T1000 (cell line): ENCODE results near the gene SPRY2.
"Not testable (repeated sequence)": the region's sequence is repeated elsewhere in the genome, so short reads cannot be mapped to it uniquely, and the experiment has no call there.

Experiments
- DNase-seq: peaks from one replicate; lab custom pipeline; 2025; ENCODE audit warnings: mixed read lengths; lab: John Stamatoyannopoulos, UW

SPRY2 gene

DNA sequence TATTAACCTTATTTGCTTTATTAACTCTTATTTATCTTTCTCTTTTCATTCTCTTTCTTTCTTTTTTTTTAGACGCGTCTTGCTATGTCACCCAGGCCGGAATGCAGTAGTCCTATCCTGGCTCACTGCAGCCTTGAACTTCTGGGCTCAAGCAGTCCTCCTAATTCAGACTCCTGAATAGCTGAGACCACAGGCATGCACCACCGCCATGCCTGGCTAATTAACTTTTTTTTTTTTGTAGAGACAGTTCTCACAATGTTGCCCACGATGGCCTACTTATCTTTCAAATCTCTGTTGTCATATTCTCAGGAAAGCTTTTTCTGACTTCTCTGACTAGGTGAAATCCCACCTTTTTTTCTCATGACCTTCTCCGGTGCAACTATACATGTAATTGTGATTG lies 7.8 kb upstream of the SPRY2 start:
- no peak for DNase-seq

DNA sequence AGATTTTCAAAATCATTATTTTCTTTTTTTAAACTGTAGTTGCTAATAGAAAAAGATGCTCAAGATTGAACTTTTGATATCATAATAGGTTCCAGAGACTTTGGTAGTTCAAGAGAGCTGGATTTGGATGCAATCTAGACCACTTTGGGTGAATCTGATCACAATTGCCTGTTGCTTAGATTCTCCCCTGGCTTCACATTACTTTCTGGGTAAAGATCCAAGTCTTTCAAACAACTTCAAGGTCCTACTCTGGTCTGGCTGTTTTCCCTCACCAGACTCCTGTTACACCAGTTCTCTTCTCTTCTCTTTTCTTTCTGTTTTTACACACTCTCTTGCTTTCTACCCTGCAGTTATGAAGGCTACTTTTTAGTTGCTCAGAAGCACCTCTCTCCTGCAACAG lies 7.4 kb upstream of the SPRY2 start:
- DNase-seq = no peak

DNA sequence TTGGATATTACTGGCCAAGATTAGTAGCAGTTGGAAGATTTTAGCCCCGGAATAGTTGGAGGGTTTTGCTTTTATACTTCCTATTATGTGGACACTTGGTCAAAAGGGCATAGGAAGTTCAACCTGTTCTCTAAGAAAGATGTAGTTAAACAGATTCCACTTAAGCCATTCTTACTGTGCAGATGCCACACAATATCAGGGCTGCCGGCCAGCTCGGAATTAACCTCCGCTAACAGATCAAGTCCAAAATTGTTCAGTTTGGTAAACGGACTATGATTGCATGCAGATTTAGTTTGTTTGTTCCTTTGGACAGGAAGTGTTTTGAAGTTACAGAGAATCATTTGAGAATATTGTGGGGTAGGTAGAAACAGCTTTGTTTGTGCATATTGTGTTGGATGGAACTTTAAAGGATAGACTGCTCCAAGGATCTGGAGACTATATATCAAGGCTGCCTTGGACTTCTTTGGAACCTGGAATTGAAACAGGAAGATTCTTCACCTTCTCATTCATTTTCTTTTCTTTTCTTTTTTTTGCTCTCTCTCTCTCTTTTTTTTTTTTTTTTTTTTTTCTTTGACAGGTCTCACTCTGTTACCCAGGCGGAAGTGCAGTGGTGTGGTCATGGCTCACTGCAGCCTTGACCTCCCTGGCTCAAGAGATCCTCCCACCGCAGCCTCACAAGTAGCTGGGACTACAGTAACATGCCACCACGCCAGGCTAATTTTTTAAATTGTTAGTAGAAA lies 5.0 kb upstream of the SPRY2 start:
- no peak for DNase-seq

DNA sequence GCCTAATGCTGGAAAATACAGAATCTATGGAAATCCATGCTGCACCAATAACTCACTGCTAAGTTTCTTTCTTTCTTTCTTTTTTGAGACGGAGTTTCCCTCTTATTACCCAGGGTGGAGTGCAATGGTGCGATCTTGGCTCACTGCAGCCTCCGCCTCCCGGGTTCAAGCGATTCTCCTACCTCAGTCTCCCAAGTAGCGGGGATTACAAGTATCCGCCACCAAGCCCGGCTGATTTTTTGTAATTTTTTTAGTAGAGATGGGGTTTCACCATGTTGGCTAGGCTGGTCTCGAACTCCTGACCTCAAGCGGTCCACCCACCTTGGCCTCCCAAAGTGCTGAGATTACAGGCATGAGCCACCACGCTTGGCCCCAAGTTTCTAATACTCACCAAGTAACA lies 3.1 kb upstream of the SPRY2 start:
- DNase-seq = not testable (repeated sequence)

DNA sequence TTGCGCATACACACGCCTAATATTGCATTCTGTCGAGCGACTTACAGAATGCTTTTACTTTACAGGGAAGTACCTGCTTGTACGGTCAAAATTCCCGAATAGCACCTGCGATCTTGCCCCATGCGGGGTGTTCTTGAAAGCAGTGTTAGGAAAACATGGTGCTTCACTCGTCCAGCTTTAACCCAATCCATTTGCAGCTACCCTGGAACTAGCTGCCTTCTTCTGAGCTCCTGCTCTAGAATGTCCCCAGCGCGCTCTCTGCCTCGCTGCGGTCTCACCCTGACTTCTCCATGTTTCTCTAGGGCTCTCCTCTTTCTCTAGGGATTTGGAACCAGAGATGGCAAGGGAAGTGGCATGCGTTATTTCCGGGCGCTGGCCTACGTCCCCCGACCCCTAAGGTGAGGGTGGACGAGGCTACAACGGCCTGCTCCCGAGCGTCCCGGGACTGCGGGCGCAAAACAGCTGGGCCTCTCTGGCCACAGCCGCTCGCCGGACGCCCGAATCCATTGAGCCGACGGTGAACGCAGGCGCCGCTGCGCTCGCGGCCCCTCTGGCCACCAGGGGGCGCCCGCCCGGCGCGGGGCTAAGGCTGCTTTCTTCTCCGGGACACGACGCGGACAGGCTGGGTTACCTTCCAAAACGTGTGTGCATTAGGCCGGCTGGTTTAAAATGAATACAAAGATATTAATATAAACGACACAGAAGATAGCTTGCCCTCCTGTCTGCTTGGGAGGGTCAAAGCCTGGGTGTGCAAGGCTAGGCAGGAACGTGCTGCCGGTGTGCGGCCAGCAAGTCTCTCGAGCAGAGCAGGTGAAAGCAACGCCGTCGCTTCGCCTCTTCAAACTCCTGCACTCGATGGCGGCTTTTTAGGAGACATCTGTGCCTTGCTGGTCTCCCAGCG lies 1.8 kb upstream of the SPRY2 start:
- DNase-seq = peak; percentile 35

DNA sequence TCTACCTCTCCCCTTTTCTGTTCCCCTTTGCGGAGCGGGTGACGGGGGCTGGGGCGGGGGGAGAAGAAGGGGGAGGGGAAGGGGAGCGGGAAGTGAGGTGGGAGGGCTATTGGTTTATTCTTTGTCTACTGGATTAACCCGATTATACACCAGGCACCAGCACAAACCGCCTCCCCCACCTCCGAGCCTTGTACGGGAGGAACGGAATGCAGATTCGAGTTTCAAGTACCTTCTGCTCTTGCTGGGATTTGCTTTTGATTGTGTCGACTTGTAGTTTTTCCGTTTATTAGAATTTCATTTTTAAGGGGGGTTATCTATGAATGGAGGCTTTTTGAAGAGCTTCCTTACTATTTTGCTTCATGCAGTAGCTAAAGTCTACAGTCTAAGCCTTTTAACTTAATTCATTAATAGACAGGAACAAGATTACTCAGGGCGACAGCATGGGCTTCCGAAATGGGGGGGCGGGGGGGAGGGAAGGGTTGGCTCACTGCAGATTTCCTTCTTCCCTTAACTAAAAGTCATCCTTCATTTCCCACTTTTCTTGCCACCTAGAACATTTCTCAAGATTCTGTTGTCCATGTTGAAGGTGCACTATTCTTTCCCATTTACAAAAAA lies 937 bp upstream of the SPRY2 start:
- no peak for DNase-seq

DNA sequence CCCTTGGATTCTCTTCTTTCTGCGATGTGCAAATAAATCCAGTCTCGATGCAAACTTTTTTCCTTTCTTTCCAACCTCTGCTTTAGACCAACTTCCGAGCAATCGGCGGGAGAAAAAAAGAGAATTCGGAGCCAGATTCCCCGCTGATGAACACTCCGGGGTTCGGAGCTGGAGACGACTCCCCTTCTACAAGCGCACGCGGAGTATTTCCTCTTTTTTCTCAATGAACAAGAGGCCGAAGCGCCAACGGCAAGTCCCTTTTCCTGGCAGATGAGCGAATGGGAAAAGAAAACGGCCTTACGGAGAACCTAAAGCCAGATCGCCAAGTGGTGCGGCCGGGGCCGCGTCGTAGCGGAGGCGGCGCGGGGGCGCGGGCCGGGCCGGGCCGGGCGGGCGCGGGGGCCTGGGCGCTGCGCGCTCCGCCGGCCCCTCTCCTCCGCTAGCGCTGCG lies 250 bp downstream of the SPRY2 start:
- DNase-seq = no peak

DNA sequence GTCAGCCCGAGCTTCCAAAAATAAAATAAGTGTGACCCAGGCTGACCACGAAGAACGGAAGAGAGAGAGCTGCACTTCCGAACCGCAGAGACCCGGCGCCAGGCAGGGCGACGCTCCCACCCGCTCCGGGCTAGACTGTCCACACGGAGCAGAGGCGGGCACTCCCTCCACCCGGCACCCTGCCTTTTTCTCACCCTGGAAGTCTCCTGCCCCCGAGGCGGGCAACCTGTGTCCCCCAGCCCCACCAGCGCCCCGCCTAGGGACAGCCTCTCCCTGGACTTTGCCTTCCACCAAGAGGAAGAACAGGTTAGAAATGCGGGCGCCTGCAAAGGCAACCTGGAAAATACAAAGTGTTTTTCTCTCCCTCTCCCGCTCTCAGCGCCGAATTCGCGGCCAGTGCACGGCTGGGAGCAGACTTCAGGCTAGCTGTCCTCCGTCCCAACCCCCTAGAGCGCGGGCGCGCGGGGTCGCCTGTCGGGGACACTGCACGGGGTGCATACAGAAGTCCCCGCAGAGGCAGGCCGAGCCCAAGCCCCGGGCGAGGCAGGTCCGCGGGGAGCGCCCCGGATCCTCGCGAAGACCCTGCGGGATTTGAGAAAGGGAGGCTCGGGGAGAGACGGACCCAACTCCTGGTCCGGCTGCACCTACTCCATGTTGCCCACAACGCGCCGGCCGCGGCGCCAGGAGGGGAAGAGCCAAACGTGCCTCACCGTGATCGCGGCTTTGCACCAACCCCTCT lies 845 bp downstream of the SPRY2 start:
- no peak for DNase-seq

DNA sequence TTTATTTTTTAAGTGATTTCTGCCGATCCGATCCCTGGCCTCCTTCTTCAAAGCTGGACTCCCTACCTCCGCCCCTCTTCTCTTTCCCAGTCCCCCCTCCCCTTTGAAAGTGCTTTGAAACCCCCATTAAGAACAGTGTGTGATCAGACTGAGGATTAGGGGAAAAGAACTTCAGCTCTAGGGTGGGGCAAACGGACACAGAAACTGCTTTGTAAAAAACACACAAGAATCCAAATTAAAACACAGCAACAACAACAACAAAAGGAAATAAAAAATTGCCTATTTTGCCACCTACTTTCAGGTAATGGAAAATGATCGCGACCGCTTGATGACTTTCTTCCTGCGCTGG lies 1.4 kb downstream of the SPRY2 start:
- no peak for DNase-seq

DNA sequence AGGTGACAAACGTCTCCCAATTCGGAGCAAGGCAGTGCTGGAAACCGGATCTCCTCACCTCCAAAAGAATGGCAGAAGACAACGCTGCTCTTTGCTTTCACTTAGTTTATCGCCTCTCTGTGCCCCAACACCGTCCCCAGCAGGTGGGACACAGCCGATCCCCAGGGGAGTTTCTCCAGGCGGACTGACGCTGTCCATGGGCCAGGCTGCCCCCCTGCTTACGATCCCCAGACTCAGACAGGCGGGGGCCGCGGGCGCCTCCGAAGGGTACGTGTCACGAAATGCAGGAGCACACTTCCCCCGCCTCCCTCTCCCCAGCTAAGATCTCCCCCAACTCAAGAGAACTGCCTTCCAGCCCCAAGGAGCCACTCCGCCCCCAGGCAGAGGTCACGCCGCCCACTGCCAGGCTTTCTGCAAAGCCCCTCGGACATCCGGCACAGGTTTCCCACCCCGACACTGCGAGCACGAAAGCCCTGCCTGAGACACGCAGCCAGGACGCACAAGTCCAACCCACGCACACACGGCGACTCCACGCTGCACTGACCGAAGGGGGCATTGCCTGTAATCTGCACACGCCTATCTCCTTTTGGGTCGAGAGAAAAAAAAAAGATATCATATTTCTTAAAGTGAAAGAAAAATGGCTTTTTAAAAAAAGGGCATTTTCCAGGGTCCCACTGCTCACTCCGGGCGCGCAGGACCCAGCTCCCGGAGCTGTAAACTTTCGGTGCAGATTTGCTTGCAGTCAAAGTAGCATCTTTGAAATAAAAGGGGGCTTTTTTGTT lies 2.0 kb downstream of the SPRY2 start:
- DNase-seq = no peak

DNA sequence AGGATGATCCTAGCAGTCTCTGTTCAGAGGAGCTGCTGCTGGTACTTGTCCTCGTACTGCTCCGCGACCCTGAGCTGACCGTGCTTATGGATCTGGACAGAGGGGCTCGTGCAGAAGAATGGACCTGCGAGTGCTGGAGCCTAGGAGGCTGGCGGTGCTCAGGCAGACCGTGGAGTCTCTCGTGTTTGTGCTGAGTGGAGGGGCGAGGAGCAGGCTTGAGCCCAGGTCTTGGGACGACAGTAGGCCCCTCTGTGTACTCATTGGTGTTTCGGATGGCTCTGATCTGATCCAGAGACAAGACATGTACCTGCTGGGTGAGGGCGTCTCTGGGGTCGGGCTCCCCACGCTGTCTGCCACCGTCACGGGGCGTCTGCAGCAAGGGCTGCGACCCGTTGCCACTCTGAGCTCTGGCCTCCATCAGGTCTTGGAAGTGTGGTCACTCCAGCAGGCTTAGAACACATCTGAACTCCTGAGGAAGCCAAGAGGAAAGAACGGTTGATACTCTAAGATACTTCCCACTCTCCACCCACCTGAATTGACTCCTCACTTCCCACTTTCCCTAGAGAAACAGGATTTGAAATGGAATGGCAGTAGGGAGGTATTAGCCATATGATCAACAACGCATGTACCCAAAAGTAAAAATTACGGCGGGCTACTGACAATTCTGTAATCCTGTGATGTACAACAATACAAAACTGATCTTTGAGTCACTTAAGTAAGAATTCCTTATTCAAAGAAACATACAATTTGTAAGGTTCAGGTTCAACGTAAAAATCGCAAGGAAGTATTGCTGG lies 3.4 kb downstream of the SPRY2 start:
- no peak for DNase-seq

DNA sequence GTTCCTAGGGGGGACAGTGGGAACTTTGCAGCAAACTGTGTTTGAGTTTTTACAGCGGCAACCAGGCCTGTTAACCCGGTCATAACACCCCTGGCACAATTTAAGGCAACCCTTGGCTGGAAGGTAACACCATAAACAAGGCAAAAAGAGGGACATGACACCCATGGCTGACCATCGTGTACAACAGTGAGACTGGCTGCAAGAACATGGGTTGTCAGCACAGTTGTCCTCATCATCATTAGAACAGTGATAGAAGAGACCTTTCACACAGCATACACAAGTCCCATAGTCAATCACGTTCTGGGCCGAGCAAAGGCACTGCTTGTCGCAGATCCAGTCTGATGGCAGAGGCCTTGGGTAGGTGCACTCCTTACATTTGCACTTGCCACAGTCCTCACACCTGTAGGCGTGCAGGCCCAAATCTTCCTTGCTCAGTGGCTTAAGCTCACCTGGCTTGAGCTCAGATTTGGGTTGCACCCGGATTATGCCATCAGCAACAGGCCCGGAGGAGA lies 4.1 kb downstream of the SPRY2 start:
- DNase-seq = no peak

DNA sequence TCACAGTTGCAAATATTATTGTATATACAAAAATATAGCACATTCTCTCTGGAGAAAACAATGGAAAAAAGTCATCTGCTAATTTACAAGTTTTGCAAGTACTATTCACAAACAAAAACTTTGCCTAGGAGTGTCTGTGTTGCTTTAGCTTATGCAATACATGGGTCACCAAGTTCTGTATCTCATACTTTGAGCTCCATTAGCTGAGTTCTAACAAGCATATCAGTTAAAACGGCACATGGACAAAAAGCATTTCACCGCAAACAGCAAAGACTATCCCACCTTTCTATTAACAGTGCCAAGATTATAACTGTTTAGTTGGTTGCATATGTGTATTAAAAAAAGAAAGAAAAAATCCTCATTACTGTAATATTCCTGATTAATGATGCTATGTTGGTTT lies 4.6 kb downstream of the SPRY2 start:
- DNase-seq = no peak

DNA sequence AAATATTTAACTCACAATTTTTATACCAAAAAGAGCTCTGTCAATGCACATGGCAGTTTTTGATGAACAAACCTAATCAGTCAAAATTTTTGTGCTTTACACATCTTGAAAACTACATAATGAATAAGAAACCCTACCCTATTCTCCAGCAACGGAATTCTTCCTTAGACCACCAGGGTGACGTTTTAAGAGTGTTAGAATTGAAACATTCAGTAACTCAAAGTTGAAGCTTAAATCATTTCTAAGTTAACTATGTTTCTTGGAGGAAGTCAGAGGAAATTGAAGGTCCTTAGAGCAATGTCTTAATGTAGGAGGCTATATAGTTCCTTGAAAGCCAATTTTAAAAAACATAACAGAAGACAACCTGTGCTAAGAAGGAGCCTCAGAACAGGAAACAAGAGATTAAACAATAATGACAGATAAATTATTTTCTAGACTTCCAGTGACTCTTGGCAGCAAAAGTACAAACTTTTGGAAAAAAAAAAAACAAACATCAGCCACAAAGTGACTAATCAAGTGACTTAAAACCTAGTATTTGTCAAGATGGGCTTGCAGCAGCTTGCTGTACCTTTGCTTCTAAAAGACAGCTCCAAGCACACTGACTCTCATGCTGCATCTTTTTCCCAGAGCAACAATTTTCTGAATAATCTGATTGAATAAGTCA lies 6.2 kb downstream of the SPRY2 start:
- DNase-seq = no peak

DNA sequence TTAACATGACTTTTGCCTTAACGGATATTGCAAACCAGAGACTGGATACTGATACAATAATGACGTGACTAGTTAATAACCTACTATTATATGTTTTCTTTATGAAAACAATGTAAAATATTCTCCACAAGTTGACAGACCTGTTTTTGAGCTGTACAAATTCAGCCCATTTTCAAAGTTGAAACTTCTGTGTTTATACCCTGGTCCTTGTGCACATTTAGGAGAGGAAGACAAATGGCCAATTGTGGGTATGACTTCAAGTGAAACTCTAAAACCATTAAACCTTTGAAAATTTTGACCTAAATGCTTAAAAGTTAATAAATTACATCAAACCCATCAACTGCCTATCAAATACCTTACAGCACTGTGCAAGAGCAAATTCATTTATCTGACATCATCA lies 8.9 kb downstream of the SPRY2 start:
- no peak for DNase-seq

DNA sequence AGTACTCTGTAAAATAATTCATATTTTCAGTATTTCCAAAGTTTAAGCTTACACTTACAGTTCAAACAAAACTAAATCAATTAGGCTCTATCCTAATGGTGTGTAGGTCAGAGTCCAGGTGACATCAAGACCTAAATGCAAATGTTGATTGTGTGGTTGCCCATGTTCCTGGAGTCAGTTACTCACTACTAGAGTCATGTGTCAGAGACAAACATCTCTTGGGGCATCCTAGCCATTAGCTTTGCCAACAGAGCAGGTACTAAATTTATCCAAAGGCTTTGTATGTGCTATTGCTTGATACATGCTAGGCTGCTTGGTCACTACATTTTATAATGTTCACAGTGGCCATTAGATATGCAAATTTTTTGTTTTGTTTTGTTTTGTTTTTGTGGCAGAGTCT lies 11.7 kb downstream of the SPRY2 start:
- DNase-seq = no peak

DNA sequence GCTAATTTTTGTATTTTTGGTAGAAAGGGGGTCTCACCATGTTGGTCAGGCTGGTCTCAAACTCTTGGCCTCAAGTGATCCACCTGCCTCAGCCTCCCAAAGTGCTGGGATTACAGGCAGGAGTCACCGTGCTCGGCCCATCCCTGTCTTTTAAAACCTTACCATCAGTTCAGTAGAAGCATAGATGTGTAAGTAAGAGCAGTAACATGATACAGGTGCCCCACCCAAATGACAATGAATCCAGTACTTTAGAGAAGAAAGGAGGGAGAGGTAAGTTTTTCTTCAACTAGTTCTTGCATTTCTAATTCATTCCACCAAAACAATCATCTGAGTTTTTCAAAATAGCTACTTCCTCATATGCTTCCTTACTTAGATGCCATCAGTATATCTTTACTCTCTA lies 21.9 kb downstream of the SPRY2 start:
- no peak for DNase-seq

DNA sequence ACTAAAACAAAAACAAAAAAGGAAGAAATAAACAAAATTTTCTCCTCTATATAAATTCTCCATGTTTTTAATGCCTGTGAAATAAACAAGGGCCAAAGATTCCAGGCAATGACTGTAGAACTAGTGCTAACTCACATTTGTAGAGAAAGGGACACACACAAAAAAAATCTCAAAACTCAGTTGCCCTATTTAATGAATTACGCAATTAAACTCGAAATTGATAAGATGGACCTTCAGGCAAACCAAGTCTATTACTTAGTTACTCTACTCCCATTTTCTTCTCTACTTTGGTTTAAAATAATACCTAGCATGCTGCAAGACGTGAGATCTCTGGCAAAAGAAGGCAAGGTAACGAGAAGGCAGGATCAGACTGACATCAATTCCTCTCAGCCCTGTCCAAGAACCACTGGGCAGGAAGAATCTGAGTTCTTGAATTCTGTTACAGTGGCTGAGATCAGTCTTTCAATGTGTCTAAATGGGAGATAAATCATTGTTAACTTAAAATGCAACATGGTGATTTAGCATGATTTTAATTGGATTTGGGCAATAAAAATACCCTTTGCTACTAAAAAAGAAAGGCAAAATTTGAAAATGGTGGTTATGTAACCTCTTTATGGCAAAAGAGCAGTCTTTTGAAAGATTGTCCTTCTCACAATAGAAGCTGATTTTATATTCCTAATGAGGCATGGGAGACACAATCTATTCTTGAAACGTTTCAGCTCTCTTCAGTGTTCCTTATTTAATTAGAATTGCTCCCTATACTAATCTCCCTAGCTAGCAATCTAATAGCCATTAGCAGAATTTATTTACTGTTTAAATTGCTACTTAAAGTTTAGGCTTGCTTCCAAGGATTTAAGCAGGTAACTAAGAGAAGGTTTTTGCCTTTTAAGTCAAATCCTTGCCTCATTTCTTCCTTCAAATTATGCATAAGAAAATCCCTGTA lies 25.9 kb downstream of the SPRY2 start:
- no peak for DNase-seq
